T-helper 9 cell (primary cell): ENCODE data around the gene PIP4K2A.
"Not testable (repeated sequence)": the region's sequence is repeated elsewhere in the genome, so short reads cannot be mapped to it uniquely, and the experiment has no call there.

Source experiments
- DNase-seq: peaks from one replicate; pipeline ENCODE4 v3.0.0-alpha.2; 2020

Gene PIP4K2A

DNA sequence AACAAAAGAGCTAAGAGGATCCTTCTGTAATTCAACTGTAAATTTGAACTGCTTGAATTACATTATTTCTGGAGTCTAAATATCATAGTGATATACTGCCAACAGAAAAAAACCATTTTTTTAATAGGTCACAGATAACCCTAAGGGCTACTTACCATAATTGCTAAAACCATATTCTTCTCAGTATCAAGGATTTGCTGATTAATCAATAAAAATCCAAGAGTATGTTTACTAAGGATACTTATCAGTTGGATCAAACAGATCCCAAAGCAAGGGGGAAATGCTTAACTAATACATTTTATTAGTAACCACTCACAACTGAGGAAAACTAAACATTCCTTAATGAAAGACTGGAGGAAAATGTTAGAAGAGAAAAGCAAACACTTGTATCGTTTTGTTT lies 166.0 kb downstream of the PIP4K2A start:
- no peak for DNase-seq

DNA sequence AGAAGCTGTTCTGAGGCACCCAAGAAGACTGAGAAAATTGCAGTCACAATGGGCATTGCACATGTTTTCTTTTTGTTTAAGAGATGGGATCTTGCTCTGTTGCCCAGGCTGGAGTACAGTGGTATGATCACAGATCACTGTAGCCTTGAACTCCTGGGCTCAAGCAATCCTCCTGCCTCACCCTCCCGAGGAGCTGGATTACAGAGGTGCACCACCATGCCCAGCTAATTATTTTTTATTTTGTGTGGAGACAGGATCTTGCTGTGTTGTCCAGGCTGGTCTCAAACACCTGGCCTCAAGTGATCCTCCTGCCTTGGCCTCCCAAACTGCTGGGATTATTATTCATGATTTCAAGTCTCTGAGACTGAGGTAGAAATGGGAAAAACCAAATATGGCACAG lies 168.7 kb downstream of the PIP4K2A start:
- DNase-seq: no peak

DNA sequence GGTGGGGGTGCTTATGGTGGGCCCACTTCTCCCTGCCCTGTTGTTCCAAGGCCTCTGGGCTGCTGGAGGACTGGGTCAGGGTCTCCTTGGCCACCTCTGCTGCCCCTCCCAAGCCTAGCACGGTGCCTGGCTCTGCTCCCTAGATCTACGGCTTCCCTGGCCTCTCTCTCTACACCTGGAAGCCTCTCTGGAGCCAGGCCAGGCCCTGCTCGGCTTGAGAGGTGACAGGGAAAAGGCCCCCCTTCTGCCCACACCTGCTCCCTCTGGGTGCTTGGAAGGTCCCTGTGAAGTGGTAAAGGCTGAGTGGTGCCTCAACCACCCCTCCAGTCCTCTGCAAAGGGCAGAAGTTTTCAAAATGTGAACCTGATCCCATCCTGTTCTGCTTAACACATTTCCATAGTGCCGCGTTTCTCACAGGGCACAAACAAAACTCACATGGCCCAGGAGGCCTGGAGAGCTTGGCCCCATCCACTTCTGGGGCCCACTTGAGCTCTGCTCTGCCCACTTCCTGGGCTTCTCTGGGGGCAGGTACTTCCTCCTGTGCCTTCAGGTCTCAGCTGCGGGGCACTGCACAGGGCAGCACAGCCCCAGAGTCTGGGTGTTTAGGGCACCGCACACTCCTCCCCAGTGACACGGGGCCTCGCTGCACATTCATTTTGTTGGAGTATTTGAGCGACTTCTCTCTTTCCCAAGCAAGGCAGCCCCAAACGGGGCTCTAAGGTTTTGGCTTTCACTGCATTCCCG lies 169.9 kb downstream of the PIP4K2A start:
- no peak for DNase-seq

- no peak for DNase-seq
Observed at GRCh38 chr10:22542773-22543172, 171.6 kb downstream of the PIP4K2A start.

DNA sequence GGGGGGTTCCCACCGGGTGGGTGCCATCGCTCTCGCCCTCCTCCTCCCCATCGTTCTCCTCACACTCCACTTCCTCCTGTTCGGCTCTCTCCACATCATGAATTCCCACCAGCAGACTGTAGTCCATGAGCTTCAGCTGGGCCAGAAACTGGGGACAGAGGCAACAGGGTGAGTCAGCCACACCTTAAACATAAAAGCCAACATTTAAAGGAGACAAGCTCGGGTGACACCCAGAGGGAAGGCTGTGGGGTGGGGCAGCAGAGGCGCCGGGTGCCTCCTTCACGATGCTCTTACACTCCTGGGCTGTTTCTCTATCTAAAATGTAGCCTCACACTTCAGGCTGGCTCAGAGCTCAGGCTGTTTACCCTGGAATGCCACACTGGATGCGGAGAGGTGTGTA lies 172.5 kb downstream of the PIP4K2A start:
- no peak for DNase-seq

- DNase-seq: no peak
Observed at GRCh38 chr10:22539579-22540298, 174.6 kb downstream of the PIP4K2A start.

GRCh38 chr10:22537810-22538209 lies 176.6 kb downstream of the PIP4K2A start:
- no peak for DNase-seq

DNA sequence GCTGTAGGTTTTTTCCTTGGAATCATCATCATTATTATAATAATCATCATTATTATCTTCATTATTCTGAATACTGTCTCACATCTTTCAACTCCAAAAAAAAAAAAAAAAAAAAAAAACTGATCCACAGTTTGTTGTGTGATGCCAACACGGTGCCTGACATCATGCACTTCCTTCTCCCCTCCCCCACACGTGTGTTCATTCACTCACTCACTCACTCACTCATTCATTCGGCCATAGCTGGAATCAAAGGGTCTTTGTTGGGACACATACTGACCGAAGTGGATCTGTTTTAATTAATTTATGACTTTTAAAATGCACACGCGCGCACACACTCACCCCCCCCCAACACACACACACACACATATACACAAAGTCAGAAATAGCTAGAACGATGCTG lies 177.8 kb downstream of the PIP4K2A start:
- DNase-seq: no peak

- DNase-seq: no peak
Observed at GRCh38 chr10:22534849-22535604, 179.4 kb downstream of the PIP4K2A start.

DNA sequence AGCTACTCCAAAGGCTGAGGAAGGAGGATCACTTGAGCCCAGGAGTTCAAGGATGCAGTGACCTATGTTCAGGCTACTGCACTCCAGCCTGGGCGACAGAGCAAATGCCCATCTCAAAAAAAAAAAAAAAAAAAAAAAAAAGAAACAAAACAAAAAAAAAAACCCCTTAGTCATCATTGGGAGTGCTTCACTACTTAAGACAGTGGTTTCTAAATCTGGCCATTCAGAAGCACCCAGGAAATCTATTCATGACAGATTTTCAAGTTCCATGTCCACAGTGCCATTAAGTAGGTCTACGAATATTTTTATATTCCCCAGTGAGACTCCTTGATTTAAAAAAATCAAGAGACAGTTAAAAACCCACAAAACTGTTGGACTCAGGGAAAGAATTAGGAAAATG lies 182.9 kb downstream of the PIP4K2A start:
- DNase-seq: no peak

DNA sequence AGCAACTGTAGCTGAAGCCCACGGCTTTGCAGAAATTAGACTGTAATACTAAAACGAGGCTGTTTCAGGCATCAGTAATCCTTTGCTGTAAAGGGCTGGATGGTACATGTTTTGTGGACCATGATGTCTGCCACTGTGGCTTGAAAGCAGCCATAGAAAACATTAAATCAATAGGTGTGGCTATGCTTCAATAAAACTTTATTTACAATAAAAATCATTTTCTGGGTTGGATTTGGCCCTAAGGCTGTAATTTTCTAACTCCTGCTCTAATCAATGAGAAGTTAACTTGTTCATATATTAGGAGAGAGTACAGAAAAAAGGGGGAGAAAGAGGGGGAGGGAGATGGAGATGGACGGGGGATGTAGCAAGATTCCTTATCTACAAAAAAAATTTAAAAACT lies 183.4 kb downstream of the PIP4K2A start:
- no peak for DNase-seq

- DNase-seq: no peak
Observed at GRCh38 chr10:22527520-22527919, 186.9 kb downstream of the PIP4K2A start.

DNA sequence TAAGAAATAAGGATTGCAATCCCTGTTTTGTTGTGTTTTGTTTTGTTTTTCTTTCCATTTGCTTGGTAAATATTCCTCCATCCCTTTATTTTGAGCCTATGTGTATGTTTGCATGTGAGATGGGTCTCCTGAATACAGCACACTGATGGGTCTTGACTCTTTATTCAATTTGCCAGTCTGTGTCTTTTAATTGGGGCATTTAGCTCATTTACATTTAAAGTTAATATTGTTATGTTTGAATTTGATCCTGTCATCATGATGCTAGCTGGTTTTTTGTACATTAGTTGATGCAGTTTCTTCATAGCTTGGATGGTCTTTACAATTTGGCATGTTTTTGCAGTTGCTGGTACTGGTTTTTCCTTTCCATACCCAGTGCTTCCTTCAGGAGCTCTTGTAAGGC lies 190.0 kb downstream of the PIP4K2A start:
- DNase-seq: not testable (repeated sequence)

DNA sequence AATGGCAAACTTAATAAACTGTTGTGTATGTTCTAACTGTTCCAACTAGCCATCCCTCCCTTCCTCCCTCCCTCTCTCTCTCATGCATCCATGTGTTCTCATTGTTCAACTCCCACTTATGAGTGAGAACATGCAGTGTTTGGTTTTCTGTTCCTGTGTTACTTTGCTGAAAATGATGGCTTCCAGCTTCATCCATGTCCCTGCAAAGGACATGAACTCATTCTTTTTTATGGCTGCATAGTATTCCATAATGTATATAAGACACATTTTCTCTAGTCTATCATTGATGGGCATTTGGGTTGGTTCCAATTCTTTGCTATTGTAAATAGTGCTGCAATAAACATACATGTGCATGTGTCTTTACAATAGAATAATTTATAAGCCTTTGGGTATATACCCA lies 193.7 kb downstream of the PIP4K2A start:
- DNase-seq: not testable (repeated sequence)

- DNase-seq: no peak
Observed at GRCh38 chr10:22518167-22518724, 196.1 kb downstream of the PIP4K2A start.

DNA sequence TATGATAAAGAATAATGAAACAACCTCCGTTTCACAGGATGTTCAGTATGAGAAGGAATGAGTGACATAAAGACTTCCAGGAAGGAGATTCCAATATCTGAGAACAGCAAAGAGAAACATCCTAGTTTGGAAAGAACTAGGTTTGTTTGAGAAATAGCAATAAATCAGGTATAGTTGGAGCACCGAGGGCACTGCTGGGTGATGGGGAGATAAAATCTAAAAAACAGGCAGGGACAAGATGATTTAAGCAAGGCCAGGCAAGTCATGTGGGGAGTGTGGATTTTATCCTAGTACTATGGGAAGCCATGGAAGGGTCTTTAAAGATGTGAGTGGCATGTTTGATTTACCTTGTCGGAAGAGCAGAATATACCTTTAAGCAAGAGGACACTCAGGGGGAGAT lies 199.4 kb downstream of the PIP4K2A start:
- DNase-seq: no peak

DNA sequence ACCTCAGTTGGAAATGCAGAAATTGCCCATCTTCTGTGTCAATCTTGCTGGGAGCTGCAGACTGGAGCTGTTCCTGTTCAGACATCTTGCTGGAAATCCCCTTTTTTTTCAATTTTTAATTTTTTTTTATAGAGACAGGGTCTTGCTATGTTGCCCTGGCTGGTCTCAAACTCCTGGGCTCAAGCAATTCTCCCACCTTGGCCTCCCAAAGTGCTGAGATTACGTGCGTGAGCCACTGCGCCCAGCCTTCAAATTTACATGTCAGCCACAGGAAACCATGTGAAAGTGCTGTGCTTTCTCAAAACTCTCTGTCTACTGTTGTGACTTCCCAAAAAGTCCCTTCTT lies 200.0 kb downstream of the PIP4K2A start:
- DNase-seq: not testable (repeated sequence)

DNA sequence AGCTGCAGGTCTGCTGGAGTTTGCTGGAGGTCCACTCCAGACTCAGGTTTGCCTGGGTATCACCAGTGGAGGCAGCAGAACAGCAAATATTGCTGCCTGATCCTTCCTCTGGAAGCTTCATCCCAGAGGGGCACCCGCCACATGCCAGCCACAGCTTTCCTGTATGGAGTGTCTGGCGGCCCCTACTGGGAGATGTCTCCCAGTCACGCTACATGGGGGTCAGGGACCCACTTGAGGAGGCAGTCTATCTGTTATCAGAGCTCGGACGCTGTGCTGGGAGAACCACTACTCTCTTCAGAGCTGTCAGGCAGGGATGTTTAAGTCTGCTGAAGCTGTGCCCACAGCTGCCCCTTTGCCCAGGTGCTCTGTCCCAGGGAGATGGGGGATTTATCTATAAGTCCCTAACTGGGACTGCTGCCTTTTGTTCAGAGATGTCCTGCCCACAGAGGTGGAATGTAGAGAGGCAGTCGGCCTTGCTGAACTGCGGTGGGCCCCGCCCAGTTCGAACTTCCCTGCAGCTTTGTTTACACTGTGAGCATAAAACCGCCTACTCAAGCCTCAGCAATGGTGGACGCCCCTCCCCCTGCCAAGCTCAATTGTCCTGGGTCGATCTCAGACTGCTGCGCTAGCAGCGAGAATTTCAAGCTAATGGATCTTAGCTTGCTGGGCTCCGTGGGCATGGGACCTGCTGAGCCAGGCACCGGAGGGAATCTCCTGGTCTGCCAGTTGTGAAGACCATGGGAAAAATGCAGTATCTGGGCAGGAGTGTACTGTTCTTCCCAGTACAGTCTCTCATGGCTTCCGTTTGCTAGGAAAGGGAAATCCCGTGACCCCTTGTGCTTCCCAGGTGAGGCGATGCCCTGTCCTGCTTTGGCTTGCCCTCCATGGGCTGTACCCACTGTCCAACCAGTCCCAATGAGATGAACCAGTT lies 200.6 kb downstream of the PIP4K2A start:
- DNase-seq: not testable (repeated sequence)

DNA sequence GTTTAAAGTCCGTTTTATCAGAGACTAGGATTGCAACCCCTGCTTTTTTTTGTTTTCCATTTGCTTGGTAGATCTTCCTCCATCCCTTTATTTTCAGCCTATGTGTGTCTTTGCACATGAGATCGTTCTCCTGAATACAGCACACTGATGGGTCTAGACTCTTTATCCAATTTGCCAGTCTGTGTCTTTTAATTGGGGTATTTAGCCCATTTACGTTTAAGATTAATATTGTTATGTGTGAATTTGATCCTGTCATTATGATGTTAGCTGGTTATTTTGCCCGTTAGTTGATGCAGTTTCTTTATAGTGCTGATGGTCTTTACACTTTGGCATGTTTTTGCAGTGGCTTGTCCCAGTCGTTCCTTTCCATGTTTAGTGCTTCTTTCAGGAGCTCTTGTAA lies 202.4 kb downstream of the PIP4K2A start:
- not testable (repeated sequence) for DNase-seq

DNA sequence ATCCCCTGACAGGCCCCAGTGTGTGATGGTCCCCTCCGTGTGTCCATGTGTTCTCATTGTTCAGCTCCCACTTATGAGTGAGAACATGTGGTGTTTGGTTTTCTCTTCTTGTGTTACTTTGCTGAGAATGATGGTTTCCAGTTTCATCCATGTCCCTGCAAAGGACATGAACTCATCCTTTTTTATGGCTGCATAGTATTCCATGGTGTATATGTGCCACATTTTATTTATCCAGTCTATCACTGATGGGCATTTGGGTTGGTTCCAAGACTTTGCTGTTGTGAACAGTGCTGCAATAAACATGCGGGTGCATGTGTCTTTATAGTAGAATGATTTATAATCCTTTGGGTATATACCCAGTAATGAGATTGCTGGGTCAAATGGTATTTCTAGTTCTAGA lies 206.2 kb downstream of the PIP4K2A start:
- not testable (repeated sequence) for DNase-seq

- DNase-seq: no peak
Observed at GRCh38 chr10:22505911-22506685, 208.3 kb downstream of the PIP4K2A start.

DNA sequence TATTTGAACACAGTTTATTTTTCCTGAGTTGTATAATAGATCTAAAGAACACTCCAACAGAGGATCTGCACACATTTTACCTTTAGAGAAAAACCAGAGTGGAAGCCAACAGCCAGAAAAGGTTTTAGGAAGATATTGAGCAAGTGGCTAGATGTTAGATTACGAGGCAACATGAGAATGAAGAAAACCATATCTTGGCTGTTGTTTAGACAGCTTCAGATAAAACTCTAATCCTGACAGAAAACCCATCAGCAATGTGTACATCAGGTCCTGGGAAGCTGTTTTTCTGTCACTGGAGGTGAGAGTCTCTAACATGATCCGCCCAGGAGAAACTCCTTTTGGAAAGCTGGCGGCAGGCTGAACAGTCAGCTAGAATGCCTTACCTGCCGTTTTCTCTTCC lies 209.6 kb downstream of the PIP4K2A start:
- DNase-seq: no peak
